Loucy (cell line): ENCODE results near the gene CDHR2.

Source experiments
- H2AFZ ChIP-seq: fragments of 200-600 bp; sonication (generic); 2 replicates; pipeline ENCODE4 v1.6.0; 2016; ENCODE audit warnings: antibody characterized with exemption, mild to moderate bottlenecking, low read length, moderate library complexity
- H3F3A ChIP-seq: fragments of 200-600 bp; 2 replicates; pipeline ENCODE4 v1.6.0; 2016; ENCODE audit warnings: antibody characterized with exemption, low read depth, mild to moderate bottlenecking
- H3K27me3 ChIP-seq: fragments of 200-600 bp; sonication (generic); 2 replicates; pipeline ENCODE4 v1.6.1; 2014; ENCODE audit warnings: low read length, mild to moderate bottlenecking; ENCODE audit not compliant: insufficient read depth, poor library complexity, severe bottlenecking
- H3K36me3 ChIP-seq: fragments of 200-600 bp; sonication (generic); 2 replicates; pipeline ENCODE4 v1.6.1; 2016; ENCODE audit warnings: low read length; ENCODE audit not compliant: insufficient read depth
- H3K4me1 ChIP-seq: fragments of 200-600 bp; sonication (generic); 2 replicates; pipeline ENCODE4 v1.5.1; 2014; ENCODE audit warnings: low read length, mild to moderate bottlenecking; ENCODE audit not compliant: insufficient read depth, poor library complexity, severe bottlenecking
- H3K4me2 ChIP-seq: fragments of 200-600 bp; sonication (generic); 2 replicates; pipeline ENCODE4 v1.6.0; 2014; ENCODE audit warnings: antibody characterized with exemption, low read length, low read depth, mild to moderate bottlenecking; ENCODE audit not compliant: poor library complexity, severe bottlenecking
- H3K4me3 ChIP-seq: fragments of 200-600 bp; sonication (generic); 2 replicates; pipeline ENCODE4 v1.5.1; 2014; ENCODE audit warnings: low read length, mild to moderate bottlenecking, mixed read lengths; ENCODE audit not compliant: poor library complexity, severe bottlenecking
- H3K79me2 ChIP-seq: fragments of 200-600 bp; sonication (generic); 2 replicates; pipeline ENCODE4 v1.6.1; 2014; ENCODE audit warnings: low read length; ENCODE audit not compliant: insufficient read depth
- H3K9ac ChIP-seq: fragments of 200-600 bp; sonication (generic); 2 replicates; pipeline ENCODE4 v1.6.0; 2014; ENCODE audit warnings: mild to moderate bottlenecking, low read depth, low read length, moderate library complexity; ENCODE audit not compliant: poor library complexity, severe bottlenecking
- H3K9me2 ChIP-seq: fragments of 200-600 bp; sonication (generic); replicated peaks from 2 replicates; pipeline ENCODE4 v1.6.1; 2016; ENCODE audit warnings: low read depth, low read length, mixed read lengths
- H3K9me3 ChIP-seq: fragments of 200-600 bp; sonication (generic); 2 replicates; pipeline ENCODE4 v1.6.1; 2014; ENCODE audit warnings: mild to moderate bottlenecking, antibody characterized with exemption, low read length, low read depth; ENCODE audit not compliant: insufficient read depth
- H4K20me1 ChIP-seq: fragments of 200-600 bp; sonication (generic); 2 replicates; pipeline ENCODE4 v1.6.0; 2014; ENCODE audit warnings: antibody characterized with exemption, low read length, mild to moderate bottlenecking; ENCODE audit not compliant: insufficient read depth, poor library complexity, severe bottlenecking
- EZH2phosphoT487 ChIP-seq: fragments of 200-600 bp; IDR thresholded peaks from 2 replicates; pipeline ENCODE4 v1.6.1; 2018; ENCODE audit warnings: antibody characterized with exemption, mild to moderate bottlenecking, moderate library complexity, borderline replicate concordance
- TF ChIP-seq, protein P1 (sequence below): fragments of 200-600 bp; sonication (generic); conservative IDR thresholded peaks from 2 replicates; pipeline ENCODE4 v1.5.1; 2014; ENCODE audit warnings: mild to moderate bottlenecking, antibody characterized with exemption, low read length

The CDHR2 gene

DNA sequence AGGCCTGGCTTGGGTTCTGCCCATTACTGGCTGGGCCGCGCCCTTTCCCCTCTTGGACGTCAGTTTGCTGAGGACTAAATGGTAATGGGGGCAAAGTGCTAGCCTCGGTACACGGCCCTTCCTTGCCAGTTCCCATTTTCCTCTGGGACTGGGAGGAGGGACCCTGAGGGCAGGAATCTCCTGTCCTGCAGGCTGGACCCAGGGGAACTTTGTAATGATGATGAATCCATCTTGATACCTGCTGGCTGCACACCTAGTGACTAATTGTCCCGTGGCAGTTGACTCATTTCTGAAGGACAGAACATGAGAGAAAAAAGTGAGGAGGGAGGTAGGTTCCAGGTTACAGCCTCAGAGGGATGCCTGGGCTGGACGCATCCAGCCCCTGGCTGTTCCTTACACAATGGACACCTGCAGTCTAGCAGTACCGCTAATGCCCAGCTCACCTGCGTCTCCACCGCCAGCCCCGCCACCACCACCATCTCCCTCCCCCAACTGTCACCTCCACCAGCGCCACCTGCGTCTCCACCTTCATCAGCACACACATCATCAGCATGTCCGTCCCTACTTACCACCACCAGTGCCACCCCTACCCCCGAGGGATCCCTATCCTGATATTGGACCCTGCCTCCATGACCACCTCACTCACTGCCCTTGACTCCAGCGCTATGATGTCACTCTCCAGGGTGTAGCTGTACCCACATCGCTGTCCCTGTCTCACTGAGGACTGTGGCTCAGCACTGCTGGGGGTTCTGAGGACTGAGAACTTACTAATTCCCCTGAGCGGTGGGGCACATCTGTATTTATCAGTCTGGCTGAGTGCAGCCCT, 4.3 kb downstream of the CDHR2 start:
- no peak overlapping the region for H3K4me3 ChIP-seq
- H3F3A ChIP-seq: no peaks in the 10 kb centered on the region
- TF ChIP-seq, protein P1, sequence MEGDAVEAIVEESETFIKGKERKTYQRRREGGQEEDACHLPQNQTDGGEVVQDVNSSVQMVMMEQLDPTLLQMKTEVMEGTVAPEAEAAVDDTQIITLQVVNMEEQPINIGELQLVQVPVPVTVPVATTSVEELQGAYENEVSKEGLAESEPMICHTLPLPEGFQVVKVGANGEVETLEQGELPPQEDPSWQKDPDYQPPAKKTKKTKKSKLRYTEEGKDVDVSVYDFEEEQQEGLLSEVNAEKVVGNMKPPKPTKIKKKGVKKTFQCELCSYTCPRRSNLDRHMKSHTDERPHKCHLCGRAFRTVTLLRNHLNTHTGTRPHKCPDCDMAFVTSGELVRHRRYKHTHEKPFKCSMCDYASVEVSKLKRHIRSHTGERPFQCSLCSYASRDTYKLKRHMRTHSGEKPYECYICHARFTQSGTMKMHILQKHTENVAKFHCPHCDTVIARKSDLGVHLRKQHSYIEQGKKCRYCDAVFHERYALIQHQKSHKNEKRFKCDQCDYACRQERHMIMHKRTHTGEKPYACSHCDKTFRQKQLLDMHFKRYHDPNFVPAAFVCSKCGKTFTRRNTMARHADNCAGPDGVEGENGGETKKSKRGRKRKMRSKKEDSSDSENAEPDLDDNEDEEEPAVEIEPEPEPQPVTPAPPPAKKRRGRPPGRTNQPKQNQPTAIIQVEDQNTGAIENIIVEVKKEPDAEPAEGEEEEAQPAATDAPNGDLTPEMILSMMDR: no peak
- no peak for TF ChIP-seq EZH2phosphoT487
- no peaks in the 10 kb centered on the region for H3K36me3 ChIP-seq
- H3K9me2 ChIP-seq: no peaks in the 10 kb centered on the region
- H4K20me1 ChIP-seq: no peaks in the 10 kb centered on the region
- no peaks in the 10 kb centered on the region for H3K4me1 ChIP-seq
- no peak overlapping the region for H3K9ac ChIP-seq
- no peaks in the 10 kb centered on the region for H3K9me3 ChIP-seq
- H3K79me2 ChIP-seq: no peaks in the 10 kb centered on the region
- H2AFZ ChIP-seq: no peak overlapping the region
- H3K4me2 ChIP-seq: no peak overlapping the region
- no peaks in the 10 kb centered on the region for H3K27me3 ChIP-seq

DNA sequence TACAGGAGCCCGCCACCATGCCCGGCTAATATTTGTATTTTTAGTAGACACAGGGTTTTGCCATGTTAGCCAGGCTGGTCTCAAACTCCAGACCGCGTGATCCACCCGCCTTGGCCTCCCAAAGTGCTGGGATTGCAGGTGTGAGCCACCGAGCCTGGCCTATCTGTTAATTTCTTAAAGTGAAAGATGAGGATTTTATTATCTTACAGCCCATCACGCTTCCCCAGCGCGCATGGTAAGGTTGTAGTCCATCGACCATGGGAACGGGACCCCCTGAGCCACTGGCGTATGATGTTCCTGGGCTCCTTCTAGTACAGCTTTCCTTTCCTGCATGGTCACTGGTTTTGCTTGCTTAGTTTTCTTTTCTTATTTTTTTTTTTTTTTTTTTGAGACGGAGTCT, 8.7 kb downstream of the CDHR2 start:
- Histone ChIP-seq H2AFZ (no peak overlapping the region), H3K9ac (no peak overlapping the region), H3K4me1 (no peaks in the 10 kb centered on the region), H3K4me2 (no peak overlapping the region), H3F3A (no peaks in the 10 kb centered on the region), H3K9me3 (no peaks in the 10 kb centered on the region), H4K20me1 (no peaks in the 10 kb centered on the region), H3K9me2 (no peaks in the 10 kb centered on the region), H3K27me3 (no peaks in the 10 kb centered on the region), H3K4me3 (no peak overlapping the region), H3K79me2 (no peaks in the 10 kb centered on the region), H3K36me3 (no peaks in the 10 kb centered on the region)
- TF ChIP-seq, protein P1: no peak
- no peak for TF ChIP-seq EZH2phosphoT487

DNA sequence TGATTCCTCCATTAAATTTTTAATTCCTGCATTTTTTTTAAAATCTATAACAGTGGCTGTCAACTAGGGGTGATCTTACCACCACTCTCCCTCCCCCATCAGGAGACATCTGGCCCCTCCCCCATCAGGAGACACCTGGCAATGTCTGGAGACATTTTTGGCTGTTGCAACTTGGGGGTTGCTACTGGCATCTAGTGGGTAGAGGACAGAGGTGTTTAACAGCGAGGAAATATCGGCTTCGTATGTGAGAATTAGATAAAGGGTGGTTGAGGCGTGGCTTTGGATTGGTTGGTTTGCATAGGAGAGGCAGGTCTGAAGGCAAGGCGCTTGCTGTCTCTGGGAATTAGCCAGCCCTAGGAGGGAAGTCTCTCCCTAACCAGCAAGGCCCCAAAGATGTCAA, 10.5 kb downstream of the CDHR2 start:
- Histone ChIP-seq H3K36me3 (no peaks in the 10 kb centered on the region), H3K9ac (no peak overlapping the region), H3F3A (no peaks in the 10 kb centered on the region), H2AFZ (no peak overlapping the region), H4K20me1 (no peaks in the 10 kb centered on the region), H3K4me1 (no peaks in the 10 kb centered on the region), H3K4me3 (no peak overlapping the region), H3K79me2 (no peaks in the 10 kb centered on the region), H3K9me2 (no peaks in the 10 kb centered on the region), H3K9me3 (no peaks in the 10 kb centered on the region), H3K27me3 (no peaks in the 10 kb centered on the region), H3K4me2 (no peak overlapping the region)
- TF ChIP-seq, protein P1: peak; percentile 42
- no peak for TF ChIP-seq EZH2phosphoT487
